GM10266 (cell line): ENCODE results near the gene CTNNA2.

Experiments used
- DNase-seq: peaks from one replicate; pipeline ENCODE4 v3.0.0; 2012; ENCODE audit errors: extremely low spot score
- CTCF ChIP-seq: IDR thresholded peaks from 2 replicates; pipeline ENCODE4 v1.5.1; 2012; ENCODE audit warnings: mild to moderate bottlenecking, low read depth; ENCODE audit not compliant: control insufficient read depth, insufficient read depth; ENCODE audit errors: missing control alignments

The CTNNA2 gene

GRCh38 chr2:79835911-79836310 lies 323.1 kb downstream of the CTNNA2 start:
- no peak for DNase-seq
- no peak for TF ChIP-seq CTCF

DNA sequence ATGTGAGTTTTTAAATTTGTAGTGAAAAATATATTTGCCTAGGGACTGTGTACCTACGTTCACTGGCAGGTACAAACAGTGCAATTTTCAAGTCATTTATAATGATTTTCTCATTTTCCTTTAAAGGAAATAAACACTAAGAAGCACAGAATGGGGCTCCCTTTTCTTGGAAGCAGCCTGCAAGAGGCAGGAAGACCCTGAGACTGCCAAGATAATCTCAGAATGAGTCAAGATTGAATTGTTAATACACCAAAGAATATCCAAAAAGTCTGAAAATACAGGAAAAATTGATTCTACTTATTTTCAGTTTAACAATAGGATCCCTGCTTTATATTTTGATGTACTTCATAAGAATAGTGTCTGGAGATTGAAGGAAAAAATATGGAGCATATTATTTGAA lies 331.2 kb downstream of the CTNNA2 start:
- no peak for DNase-seq
- no peak for TF ChIP-seq CTCF

GRCh38 chr2:79846878-79847277 lies 334.0 kb downstream of the CTNNA2 start:
- no peak for TF ChIP-seq CTCF
- no peak for DNase-seq

GRCh38 chr2:79849241-79849640 lies 336.4 kb downstream of the CTNNA2 start:
- no peak for TF ChIP-seq CTCF
- DNase-seq: no peak

DNA sequence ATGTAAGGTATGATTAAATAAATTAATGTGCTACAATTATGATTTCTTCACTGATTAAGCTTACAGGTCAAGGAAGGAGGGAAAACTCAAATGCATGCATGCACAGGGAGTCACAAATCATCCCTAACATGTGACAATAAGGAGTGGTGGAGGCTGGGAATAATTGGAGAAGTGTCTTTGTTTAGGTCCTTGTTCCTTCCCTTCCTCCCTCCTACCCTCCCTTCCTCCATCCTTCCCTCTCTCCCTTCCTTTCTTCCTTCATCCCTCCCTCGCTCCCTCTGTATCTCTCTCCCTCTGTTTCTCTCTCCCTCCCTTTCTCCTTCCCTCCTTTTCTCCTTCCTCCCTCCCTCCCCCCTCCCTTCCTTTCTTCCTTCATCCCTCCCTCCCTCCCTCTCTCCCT lies 337.1 kb downstream of the CTNNA2 start:
- no peak for TF ChIP-seq CTCF
- DNase-seq: no peak

GRCh38 chr2:79850912-79851311 lies 338.1 kb downstream of the CTNNA2 start:
- no peak for DNase-seq
- no peak for TF ChIP-seq CTCF

DNA sequence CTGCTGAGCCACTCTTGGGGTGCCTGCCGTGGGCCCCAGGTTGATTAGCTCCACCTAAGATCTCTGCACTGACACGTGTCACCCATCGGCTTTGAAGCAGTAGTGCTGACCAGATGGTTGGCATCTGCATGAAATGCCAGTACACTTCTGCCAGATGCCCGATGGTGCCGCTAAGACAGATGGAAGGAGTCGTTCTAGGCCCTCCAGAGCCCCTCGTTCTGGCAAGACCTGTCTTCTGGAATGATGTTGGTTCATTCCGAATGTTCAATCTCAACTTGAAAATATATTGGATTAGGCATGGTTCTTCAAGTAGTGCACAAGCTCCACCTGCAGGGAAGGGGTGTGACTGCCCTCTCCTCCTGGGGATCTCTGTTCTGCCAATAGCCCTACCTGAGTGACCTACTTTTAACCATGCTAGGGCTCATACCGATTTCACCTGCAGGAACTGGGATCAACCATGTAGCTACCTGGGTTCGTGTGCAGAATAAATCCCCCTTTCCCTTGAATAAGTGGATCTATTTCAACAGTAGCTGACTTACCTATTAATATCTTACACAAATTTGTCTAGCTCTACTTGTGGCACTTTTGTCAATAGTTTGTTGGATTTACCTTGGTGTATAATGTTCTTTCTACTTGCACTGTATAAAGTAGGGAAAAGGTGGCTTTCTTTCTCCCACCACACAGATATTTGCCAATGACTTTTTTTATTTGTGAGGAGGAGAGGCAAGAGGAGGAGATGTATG lies 342.6 kb downstream of the CTNNA2 start:
- TF ChIP-seq CTCF: no peak
- DNase-seq: no peak
